ENCODE data around the gene WDR75.
"Not testable (repeated sequence)": the region's sequence is repeated elsewhere in the genome, so short reads cannot be mapped to it uniquely, and the experiment has no call there.

WDR75 gene

DNA sequence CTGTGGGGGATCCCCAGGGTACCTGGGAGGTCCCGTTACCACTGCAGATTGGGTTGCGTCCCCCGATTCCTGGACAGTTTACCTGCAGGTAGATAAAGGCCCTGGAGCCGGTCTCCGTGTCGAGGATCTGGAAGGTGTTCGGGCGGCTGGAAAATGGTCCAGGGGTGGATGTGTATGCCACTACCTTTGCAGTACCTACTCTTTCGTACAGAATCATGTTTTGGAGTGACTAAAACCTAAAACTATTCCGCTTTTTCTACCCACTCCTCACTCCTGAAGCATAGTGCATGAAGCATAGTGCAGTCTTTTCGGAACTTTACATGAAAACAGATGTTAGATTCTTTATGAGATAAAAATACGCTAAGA lies 418 bp downstream of the WDR75 start:
- no peak for DNase-seq (ENCODE audit: low read depth in 2 of 2)

DNA sequence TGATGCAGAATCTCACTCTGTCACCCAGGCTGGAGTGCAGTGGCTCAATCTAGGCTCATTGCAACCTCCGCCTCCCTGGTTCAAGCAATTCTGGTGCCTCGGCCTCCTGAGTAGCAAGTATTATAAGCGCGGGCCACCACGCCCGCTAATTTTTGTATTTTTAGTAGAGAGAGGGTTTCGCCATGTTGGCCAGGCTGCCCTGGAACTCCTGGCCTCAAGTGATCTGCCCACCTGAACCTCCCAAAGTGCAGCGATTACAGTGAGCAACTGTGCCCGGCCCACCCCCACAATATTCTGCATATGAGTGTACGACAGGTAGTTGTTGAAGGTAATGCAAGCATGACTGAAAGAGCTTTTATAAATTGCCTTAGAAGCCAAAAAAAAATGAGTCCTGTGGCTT lies 1.2 kb downstream of the WDR75 start:
- DNase-seq (ENCODE audit: low read depth in 2 of 2) = no peak

GRCh38 chr2:189444322-189444721 lies 3.0 kb downstream of the WDR75 start:
- no peak for DNase-seq (ENCODE audit: low read depth in 2 of 2)

DNA sequence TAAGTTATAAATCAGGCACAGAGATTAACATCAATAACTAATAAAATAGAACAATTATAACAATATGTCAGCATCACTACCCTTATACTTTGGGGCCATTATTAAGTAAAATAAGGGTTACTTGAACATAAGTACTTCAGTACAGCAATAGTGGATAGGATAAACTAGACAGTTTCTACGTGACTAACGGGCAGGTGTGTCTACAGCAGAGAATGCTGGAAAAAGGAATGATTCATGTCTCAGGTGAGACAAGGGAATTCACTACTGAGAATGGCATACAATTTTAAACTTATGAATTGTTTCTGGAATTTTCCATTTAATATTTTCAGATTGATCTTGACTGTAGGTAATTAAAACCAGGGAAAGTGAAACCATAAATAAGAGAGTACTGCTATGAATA lies 5.5 kb downstream of the WDR75 start:
- DNase-seq (ENCODE audit: low read depth in 2 of 2) = no peak

DNA sequence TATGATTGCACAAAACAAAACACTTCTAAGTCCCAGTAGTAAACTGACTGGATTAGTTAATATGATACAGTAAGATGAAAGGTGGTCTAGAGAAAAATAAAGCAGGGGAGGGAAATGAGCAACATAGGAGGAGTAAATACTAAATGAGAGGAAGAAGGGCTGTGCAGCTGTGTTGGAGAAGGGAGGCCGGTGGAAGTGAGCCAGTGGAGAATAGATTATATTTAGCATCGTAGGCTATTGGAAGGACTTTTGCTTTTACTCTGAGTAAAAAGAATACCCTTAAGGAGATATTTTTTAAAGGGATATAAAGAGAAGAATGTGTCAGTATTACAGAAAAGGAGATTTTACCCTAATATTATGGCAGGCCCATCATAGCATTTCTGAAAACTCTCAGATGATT lies 12.7 kb downstream of the WDR75 start:
- DNase-seq (ENCODE audit: low read depth in 2 of 2) = no peak

DNA sequence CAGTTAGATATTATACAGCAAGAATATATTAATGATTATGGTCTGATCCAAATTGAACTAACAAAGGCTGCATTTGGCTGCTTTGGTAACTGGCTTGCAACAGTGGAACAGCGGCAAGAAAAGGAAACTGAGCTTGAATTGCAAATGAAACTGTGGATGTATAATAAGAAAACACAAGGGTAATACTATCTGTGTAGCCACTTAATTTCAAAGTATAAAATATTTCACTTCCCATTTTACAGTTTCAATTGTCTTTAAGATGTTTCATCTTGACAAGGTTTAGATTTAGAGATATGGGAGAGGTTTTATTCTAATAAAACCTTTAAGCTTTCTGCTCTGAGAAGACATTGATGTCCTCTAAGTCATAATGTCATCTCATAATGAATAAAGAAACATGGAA lies 23.8 kb downstream of the WDR75 start:
- DNase-seq (ENCODE audit: low read depth in 2 of 2) = no peak

DNA sequence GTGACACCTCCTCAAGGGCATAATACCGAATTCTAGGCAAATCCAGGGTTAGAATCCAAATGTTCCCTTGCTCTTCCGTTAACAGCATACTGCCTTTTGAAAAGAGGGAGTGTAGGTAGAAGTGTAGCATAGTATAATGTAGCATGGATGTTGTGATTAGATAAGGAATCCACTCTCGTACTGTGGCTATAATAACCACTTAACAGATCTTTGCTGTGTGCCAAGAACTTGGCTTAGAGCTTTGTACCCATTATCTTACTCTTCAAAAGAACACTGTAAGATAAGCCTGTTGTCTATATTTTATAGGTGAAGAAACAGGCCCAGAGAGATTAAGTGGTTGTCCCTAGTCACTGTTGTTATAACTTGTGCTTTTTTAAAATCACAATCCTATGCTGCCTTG lies 24.2 kb downstream of the WDR75 start:
- DNase-seq (ENCODE audit: low read depth in 2 of 2) = no peak

- DNase-seq (ENCODE audit: low read depth in 2 of 2) = no peak
These were observed 24.8 kb downstream of the WDR75 start for GRCh38 chr2:189466046-189466445.

GRCh38 chr2:189466656-189467055 lies 25.4 kb downstream of the WDR75 start:
- DNase-seq (ENCODE audit: low read depth in 2 of 2) = no peak

GRCh38 chr2:189467160-189467559 lies 25.9 kb downstream of the WDR75 start:
- no peak for DNase-seq (ENCODE audit: low read depth in 2 of 2)

- no peak for DNase-seq (ENCODE audit: low read depth in 2 of 2)
These were observed 26.3 kb downstream of the WDR75 start for GRCh38 chr2:189467593-189467992.

DNA sequence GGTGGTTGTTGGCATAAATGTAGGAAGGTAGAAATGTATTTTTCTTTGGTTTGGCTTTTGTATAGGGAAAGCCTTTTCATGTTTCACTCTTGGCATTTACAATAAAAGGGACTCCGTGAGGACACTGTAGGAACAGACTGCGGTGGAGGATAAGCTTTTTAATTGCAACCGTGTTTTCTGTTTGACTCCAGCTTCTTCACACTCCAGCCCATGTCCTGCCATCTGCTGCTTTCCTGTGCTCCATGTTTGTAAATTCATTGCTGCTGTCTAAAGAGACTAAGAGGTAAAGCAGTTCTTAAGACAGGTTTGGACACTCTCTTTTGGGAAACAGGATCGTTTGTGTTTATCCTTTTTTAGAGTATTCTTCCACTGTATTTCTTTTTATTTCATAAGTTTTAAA lies 33.3 kb downstream of the WDR75 start:
- no peak for DNase-seq (ENCODE audit: low read depth in 2 of 2)

GRCh38 chr2:189477756-189478155 lies 36.5 kb downstream of the WDR75 start:
- DNase-seq (ENCODE audit: low read depth in 2 of 2) = no peak

DNA sequence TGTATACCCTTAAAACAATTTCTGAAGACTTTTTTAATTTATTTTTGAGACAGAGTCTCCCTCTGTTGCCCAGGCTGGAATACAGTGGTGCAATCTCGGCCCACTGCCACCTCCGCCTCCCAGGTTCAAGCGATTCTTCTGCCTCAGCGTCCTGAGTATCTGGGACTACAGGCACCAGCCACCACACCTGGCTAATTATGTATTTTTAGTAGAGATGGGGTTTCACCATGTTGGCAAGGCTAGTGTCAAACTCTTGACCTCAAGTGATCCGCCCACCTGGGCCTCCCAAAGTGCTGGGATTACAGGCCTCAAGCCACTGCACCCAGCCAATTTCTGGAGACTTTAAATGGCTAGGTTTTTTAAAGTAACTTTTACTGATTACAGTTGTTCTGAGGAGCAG lies 37.0 kb downstream of the WDR75 start:
- DNase-seq (ENCODE audit: low read depth in 2 of 2) = not testable (repeated sequence)

GRCh38 chr2:189481071-189481470 lies 39.8 kb downstream of the WDR75 start:
- no peak for DNase-seq (ENCODE audit: low read depth in 2 of 2)

DNA sequence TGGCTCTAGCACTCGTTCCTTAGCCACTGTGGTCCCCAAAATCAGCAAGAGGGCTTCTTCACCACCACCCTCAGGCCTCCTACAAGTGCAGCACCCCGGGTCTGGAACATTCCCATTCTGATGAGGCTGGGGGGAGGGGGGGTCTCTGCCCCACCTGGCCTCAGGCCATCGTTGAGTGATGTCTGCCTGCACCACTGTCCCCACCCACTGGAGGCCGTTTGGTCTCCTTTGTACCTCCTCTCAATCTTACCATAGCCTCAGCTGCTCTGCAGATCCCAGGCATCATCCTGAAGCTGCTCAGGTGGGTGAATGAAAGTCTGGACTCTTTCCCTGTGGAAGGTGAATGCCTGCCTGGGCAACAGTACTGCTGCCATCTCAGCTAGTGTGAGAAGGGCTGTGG lies 42.3 kb downstream of the WDR75 start:
- no peak for DNase-seq (ENCODE audit: low read depth in 2 of 2)

- DNase-seq (ENCODE audit: low read depth in 2 of 2) = no peak
These were observed 42.9 kb downstream of the WDR75 start for GRCh38 chr2:189483980-189484740.

DNA sequence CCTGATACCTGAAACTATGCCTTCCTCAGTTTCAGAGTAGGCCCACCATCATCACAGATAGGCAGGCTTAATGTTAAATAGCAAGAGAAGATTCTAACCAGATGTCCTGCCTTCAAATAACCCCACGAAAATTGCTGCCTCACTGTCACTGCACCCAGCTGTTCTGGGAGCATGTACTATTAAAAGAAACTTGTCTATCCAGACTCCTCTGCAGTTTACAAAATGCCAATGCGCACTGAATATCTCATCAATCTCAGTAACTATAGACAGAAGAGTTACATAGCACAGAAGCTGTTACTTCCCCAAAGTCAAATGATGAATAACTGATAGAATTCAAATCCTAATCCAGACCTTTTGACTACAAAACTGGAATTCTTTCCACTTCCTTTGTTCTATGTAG lies 43.9 kb downstream of the WDR75 start:
- DNase-seq (ENCODE audit: low read depth in 2 of 2) = no peak

GRCh38 chr2:189486237-189486770 lies 45.0 kb downstream of the WDR75 start:
- no peak for DNase-seq (ENCODE audit: low read depth in 2 of 2)

GRCh38 chr2:189487283-189488007 lies 46.2 kb downstream of the WDR75 start:
- no peak for DNase-seq (ENCODE audit: low read depth in 2 of 2)

DNA sequence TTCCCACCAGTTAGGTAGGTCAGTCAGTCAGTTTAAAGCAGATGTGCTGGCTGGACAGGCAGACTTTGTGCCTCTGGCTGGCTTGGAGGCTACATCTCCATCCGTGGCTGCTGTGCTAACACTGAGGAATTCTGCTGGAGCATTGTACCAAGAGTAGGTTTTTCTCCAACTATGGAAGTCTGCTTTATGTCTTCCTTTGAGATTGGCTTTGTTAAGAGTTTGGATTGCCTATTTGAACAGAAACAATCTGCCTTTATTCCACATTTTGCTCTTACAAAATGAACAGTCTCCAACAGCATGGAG lies 46.7 kb downstream of the WDR75 start:
- no peak for DNase-seq (ENCODE audit: low read depth in 2 of 2)

GRCh38 chr2:189492451-189492850 lies 51.2 kb downstream of the WDR75 start:
- no peak for DNase-seq (ENCODE audit: low read depth in 2 of 2)

- DNase-seq (ENCODE audit: low read depth in 2 of 2) = no peak
These were observed 56.9 kb downstream of the WDR75 start for GRCh38 chr2:189498205-189498604.

DNA sequence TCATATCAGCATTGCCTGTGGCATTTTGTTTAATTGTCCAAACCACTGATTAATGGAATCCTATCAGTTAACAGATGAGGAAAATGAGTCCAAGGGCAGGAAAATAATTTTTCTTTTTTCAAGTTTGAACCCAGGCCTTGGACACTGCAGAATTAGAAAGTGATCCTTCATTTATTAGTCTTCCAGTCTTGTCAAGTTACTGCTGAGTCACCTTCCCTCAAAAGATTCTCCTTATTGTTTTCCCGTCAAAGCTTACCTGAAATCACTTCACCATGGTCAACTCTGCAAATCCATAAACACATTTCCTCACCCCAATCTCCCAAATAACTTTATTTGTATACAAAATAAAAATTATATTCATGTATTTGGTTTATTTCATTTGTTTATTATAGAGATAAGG lies 57.9 kb downstream of the WDR75 start:
- DNase-seq (ENCODE audit: low read depth in 2 of 2) = no peak

Data from stimulated activated CD8-positive, alpha-beta memory T cell treated with anti-CD3 and anti-CD28 coated beads, Interleukin-2, amount 100 ng/mL, for 1 hour (primary cell).